ENCODE results near the gene RTL10.

RTL10 gene

DNA sequence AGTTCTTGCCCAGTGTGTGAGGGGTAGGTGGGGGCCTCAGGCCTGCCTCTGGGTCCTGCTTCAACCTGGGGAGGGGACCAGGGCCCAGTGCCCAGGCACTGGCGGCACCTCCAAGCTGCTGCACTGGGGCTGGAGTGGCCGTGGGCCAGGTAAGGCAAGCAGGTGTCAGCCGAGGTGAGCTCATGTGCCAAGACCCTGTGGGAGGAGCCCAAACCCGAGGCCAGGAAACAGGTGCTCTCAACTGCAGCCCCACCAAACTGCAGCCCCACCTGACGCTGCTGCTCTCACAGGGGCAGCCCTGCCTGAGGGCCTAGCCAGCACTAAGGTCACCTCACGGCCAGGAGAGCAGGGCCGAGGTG, 18.1 kb upstream of the RTL10 start:
- TF ChIP-seq, protein P1, sequence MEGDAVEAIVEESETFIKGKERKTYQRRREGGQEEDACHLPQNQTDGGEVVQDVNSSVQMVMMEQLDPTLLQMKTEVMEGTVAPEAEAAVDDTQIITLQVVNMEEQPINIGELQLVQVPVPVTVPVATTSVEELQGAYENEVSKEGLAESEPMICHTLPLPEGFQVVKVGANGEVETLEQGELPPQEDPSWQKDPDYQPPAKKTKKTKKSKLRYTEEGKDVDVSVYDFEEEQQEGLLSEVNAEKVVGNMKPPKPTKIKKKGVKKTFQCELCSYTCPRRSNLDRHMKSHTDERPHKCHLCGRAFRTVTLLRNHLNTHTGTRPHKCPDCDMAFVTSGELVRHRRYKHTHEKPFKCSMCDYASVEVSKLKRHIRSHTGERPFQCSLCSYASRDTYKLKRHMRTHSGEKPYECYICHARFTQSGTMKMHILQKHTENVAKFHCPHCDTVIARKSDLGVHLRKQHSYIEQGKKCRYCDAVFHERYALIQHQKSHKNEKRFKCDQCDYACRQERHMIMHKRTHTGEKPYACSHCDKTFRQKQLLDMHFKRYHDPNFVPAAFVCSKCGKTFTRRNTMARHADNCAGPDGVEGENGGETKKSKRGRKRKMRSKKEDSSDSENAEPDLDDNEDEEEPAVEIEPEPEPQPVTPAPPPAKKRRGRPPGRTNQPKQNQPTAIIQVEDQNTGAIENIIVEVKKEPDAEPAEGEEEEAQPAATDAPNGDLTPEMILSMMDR (IDR thresholded peaks at IDR 0.05; ENCODE audit: low read depth, low read length, poor library complexity, severe bottlenecking): no peak
- no peak for TF ChIP-seq EZH2phosphoT487 (IDR thresholded peaks at IDR 0.05; ENCODE audit: borderline replicate concordance, low read length)

GRCh38 chr22:19871845-19872778, 17.4 kb upstream of the RTL10 start:
- H3K4me1 ChIP-seq (ENCODE audit: control insufficient read depth, low read length): peaks cover 5% of the 10 kb centered on the region; the same call in 1 of the 2 replicates
- H3K4me3 ChIP-seq (ENCODE audit: low read length): no peak overlapping the region
- no peaks in the 10 kb centered on the region for H3K9me2 ChIP-seq (replicated peaks; ENCODE audit: control insufficient read depth, low read length)
- no peaks in the 10 kb centered on the region for H3F3A ChIP-seq (ENCODE audit: control insufficient read depth, insufficient read depth)
- no peaks in the 10 kb centered on the region for H3K36me3 ChIP-seq (ENCODE audit: control insufficient read depth, low read length)
- no peak overlapping the region for H3K4me2 ChIP-seq (ENCODE audit: low read length)
- H3K79me2 ChIP-seq (ENCODE audit: control insufficient read depth, low read length): no peaks in the 10 kb centered on the region
- no peak overlapping the region for H3K27ac ChIP-seq (ENCODE audit: low read depth, low read length)
- no peaks in the 10 kb centered on the region for H3K27me3 ChIP-seq (ENCODE audit: control insufficient read depth, low read length)
- H4K20me1 ChIP-seq (ENCODE audit: control insufficient read depth, insufficient read depth, low read depth, low read length): no peaks in the 10 kb centered on the region
- TF ChIP-seq, protein P1 (IDR thresholded peaks at IDR 0.05; ENCODE audit: low read depth, low read length, poor library complexity, severe bottlenecking): no peak
- TF ChIP-seq EZH2phosphoT487 (IDR thresholded peaks at IDR 0.05; ENCODE audit: borderline replicate concordance, low read length): no peak
- H3K9me3 ChIP-seq (ENCODE audit: control insufficient read depth, insufficient read depth, low read length): no peaks in the 10 kb centered on the region

More for the DNA sequence above, 18.1 kb upstream of the RTL10 start:
- peaks cover 5% of the 10 kb centered on the region; the same call in 1 of the 2 replicates for H3K4me1 ChIP-seq (ENCODE audit: control insufficient read depth, low read length)
- H4K20me1 ChIP-seq (ENCODE audit: control insufficient read depth, insufficient read depth, low read depth, low read length): no peaks in the 10 kb centered on the region
- no peaks in the 10 kb centered on the region for H3K79me2 ChIP-seq (ENCODE audit: control insufficient read depth, low read length)
- no peaks in the 10 kb centered on the region for H3K9me3 ChIP-seq (ENCODE audit: control insufficient read depth, insufficient read depth, low read length)
- no peak overlapping the region for H3K4me3 ChIP-seq (ENCODE audit: low read length)
- no peak overlapping the region for H3K27ac ChIP-seq (ENCODE audit: low read depth, low read length)
- no peaks in the 10 kb centered on the region for H3K9me2 ChIP-seq (replicated peaks; ENCODE audit: control insufficient read depth, low read length)
- no peaks in the 10 kb centered on the region for H3F3A ChIP-seq (ENCODE audit: control insufficient read depth, insufficient read depth)
- no peaks in the 10 kb centered on the region for H3K36me3 ChIP-seq (ENCODE audit: control insufficient read depth, low read length)
- no peaks in the 10 kb centered on the region for H3K27me3 ChIP-seq (ENCODE audit: control insufficient read depth, low read length)
- H3K4me2 ChIP-seq (ENCODE audit: low read length): no peak overlapping the region

- H3K27ac ChIP-seq (ENCODE audit: low read depth, low read length): no peak overlapping the region
Measured at GRCh38 chr22:19871023-19871844, 16.6 kb upstream of the RTL10 start.

More at GRCh38 chr22:19871023-19871844, 16.6 kb upstream of the RTL10 start:
- Histone ChIP-seq H3K36me3 (ENCODE audit: control insufficient read depth, low read length) (no peaks in the 10 kb centered on the region), H3K9me3 (ENCODE audit: control insufficient read depth, insufficient read depth, low read length) (no peaks in the 10 kb centered on the region), H3K9me2 (replicated peaks; ENCODE audit: control insufficient read depth, low read length) (no peaks in the 10 kb centered on the region), H4K20me1 (ENCODE audit: control insufficient read depth, insufficient read depth, low read depth, low read length) (no peaks in the 10 kb centered on the region), H3K4me3 (ENCODE audit: low read length) (no peak overlapping the region), H3K79me2 (ENCODE audit: control insufficient read depth, low read length) (no peaks in the 10 kb centered on the region), H3K4me2 (ENCODE audit: low read length) (no peak overlapping the region), H3K4me1 (ENCODE audit: control insufficient read depth, low read length) (peaks cover 5% of the 10 kb centered on the region; the same call in 1 of the 2 replicates), H3K27me3 (ENCODE audit: control insufficient read depth, low read length) (no peaks in the 10 kb centered on the region), H3F3A (ENCODE audit: control insufficient read depth, insufficient read depth) (no peaks in the 10 kb centered on the region)
- TF ChIP-seq, protein P1 (IDR thresholded peaks at IDR 0.05; ENCODE audit: low read depth, low read length, poor library complexity, severe bottlenecking): no peak
- no peak for TF ChIP-seq EZH2phosphoT487 (IDR thresholded peaks at IDR 0.05; ENCODE audit: borderline replicate concordance, low read length)
